GM12878 (cell line): ENCODE results near the gene CDC14A. TPM values are rescaled to one million over a fixed set of nuclear protein-coding genes. Genes with fewer than 3 reads are reported as not detected.

ENCODE experiments used
- ASH2L ChIP-seq: fragments of 300-600, 200-600 bp; sonication (generic); IDR thresholded peaks from 2 replicates; pipeline ENCODE4 v1.6.1; 2017; ENCODE audit warnings: low read depth, mild to moderate bottlenecking, borderline replicate concordance
- ATF7 ChIP-seq: fragments of 450-650 bp; IDR thresholded peaks from 2 replicates; pipeline ENCODE4 v1.6.1; 2016; ENCODE audit warnings: low read depth, mild to moderate bottlenecking
- BCLAF1 ChIP-seq: fragments of 450-650 bp; IDR thresholded peaks from 2 replicates; pipeline ENCODE4 v1.6.1; 2017; ENCODE audit warnings: antibody characterized with exemption, mild to moderate bottlenecking, moderate library complexity
- CHD1 ChIP-seq: IDR thresholded peaks from 2 replicates; pipeline ENCODE4 v1.6.1; 2012; ENCODE audit warnings: low read depth, low read length, improper control_type of control experiment
- CHD4 ChIP-seq: fragments of 200-600 bp; sonication (generic); IDR thresholded peaks from 2 replicates; pipeline ENCODE4 v1.6.1; 2016; ENCODE audit warnings: mild to moderate bottlenecking
- ETV6 ChIP-seq, 2 experiments: fragments of 450-650 bp in 1 of 2; IDR thresholded peaks in 1 of 2; conservative IDR thresholded peaks in 1 of 2; 2 replicates each; pipeline ENCODE4 v1.6.1; 2014; ENCODE audit warnings: antibody characterized with exemption in 1 of 2, borderline replicate concordance in 1 of 2, low read depth in 1 of 2, mild to moderate bottlenecking in 1 of 2, moderate library complexity in 1 of 2
- GABPA ChIP-seq: IDR thresholded peaks from 2 replicates; pipeline ENCODE4 v1.6.1; 2014; ENCODE audit warnings: antibody characterized with exemption, low read depth, mild to moderate bottlenecking, inconsistent platforms
- GATAD2B ChIP-seq: fragments of 450-650 bp; conservative IDR thresholded peaks from 2 replicates; pipeline ENCODE4 v1.6.1; 2017; ENCODE audit warnings: low read depth, mild to moderate bottlenecking, moderate library complexity
- HDAC2 ChIP-seq: fragments of 200-600 bp; sonication (generic); IDR thresholded peaks from 2 replicates; pipeline ENCODE4 v1.6.1; 2017
- JUND ChIP-seq: IDR thresholded peaks from 2 replicates; pipeline ENCODE4 v1.6.1; 2012; ENCODE audit warnings: low read depth, mild to moderate bottlenecking, low read length, improper control_type of control experiment, moderate library complexity
- LARP7 ChIP-seq: fragments of 450-650 bp; IDR thresholded peaks from 2 replicates; pipeline ENCODE4 v1.6.1; 2017; ENCODE audit warnings: mild to moderate bottlenecking
- MTA3 ChIP-seq: IDR thresholded peaks from 2 replicates; pipeline ENCODE4 v1.6.1; 2012; ENCODE audit warnings: low read length, inconsistent platforms, borderline replicate concordance
- MYB ChIP-seq: fragments of 150-350 bp; IDR thresholded peaks from 2 replicates; pipeline ENCODE4 v1.6.1; 2014; ENCODE audit warnings: mild to moderate bottlenecking, low read depth, low read length, borderline replicate concordance
- NFIC ChIP-seq: IDR thresholded peaks from 2 replicates; pipeline ENCODE4 v1.6.1; 2012; ENCODE audit warnings: low read depth, mild to moderate bottlenecking, inconsistent platforms, low read length, moderate library complexity
- NFYA ChIP-seq: IDR thresholded peaks from 2 replicates; pipeline ENCODE4 v1.6.1; 2011; ENCODE audit warnings: low read depth, mild to moderate bottlenecking, low read length, improper control_type of control experiment, borderline replicate concordance
- RB1 ChIP-seq: fragments of 450-650 bp; formaldehyde crosslinking; IDR thresholded peaks from 2 replicates; pipeline ENCODE4 v1.6.1; 2017; ENCODE audit warnings: mild to moderate bottlenecking, borderline replicate concordance
- RELA ChIP-seq: fragments of 450-650 bp; IDR thresholded peaks from 2 replicates; pipeline ENCODE4 v1.8.0; 2014; ENCODE audit warnings: borderline replicate concordance; ENCODE audit not compliant: partially characterized antibody
- SIX5 ChIP-seq: IDR thresholded peaks from 2 replicates; pipeline ENCODE4 v1.6.1; 2011; ENCODE audit warnings: mild to moderate bottlenecking, low read depth, low read length, moderate library complexity; ENCODE audit not compliant: severe bottlenecking
- SMAD1 ChIP-seq: fragments of 450-650 bp; IDR thresholded peaks from 2 replicates; pipeline ENCODE4 v1.6.1; 2018; ENCODE audit warnings: mild to moderate bottlenecking, low read depth; ENCODE audit not compliant: partially characterized antibody
- SMAD5 ChIP-seq: IDR thresholded peaks from 2 replicates; pipeline ENCODE4 v1.6.1; 2016; ENCODE audit warnings: antibody characterized with exemption, low read depth
- SMC3 ChIP-seq: IDR thresholded peaks from 2 replicates; pipeline ENCODE4 v1.6.1; 2011; ENCODE audit warnings: low read length, improper control_type of control experiment, borderline replicate concordance
- SREBF2 ChIP-seq: IDR thresholded peaks from 2 replicates; pipeline ENCODE4 v1.6.1; 2012; ENCODE audit warnings: mild to moderate bottlenecking, low read length
- SRF ChIP-seq, 2 experiments: IDR thresholded peaks; 2 replicates each; pipeline ENCODE4 v1.6.1; 2011; ENCODE audit warnings: low read depth in 2 of 2, low read length in 2 of 2, mild to moderate bottlenecking in 1 of 2, moderate library complexity in 1 of 2
- polyA plus RNA-seq, 11 experiments: library from polyadenylated mRNA; depleted of rRNA in 4 of 11; unstranded in 6 of 11; stranded (reverse) in 5 of 11; fragments of >200 nt; fragmentation: Nextera tagmentation in 4 of 11; fragmentation: Illumina TruSeq in 1 of 11; extraction: Ambion mirVana in 4 of 11; extraction: Trizol in 1 of 11; gene quantifications; 1 replicate in 1 of 11; 2 replicates in 10 of 11; pipeline versions ENCODE4 v1.2.1 to v1.2.3, GENCODE V29; 2011 to 2016; ENCODE audit warnings: inconsistent platforms in 2 of 11, missing spikeins in 2 of 11, low read depth in 1 of 11
- total RNA-seq, 4 experiments: library from RNA; depleted of rRNA in 3 of 4; stranded (reverse); fragments of >200 nt in 3 of 4; fragmentation: Illumina TruSeq in 1 of 4; extraction: Trizol in 1 of 4; gene quantifications; 2 replicates each; pipeline versions ENCODE4 v1.2.1 to v1.2.3, GENCODE V29; 2013 to 2021
- TF ChIP-seq, protein P1 (sequence below): IDR thresholded peaks from 2 replicates; pipeline ENCODE4 v1.6.1; 2012; ENCODE audit warnings: mild to moderate bottlenecking, low read depth, low read length
- TF ChIP-seq, protein P2 (sequence below): IDR thresholded peaks from 2 replicates; pipeline ENCODE4 v1.6.1; 2011; ENCODE audit warnings: mild to moderate bottlenecking, low read depth, low read length, moderate library complexity; ENCODE audit not compliant: insufficient replicate concordance
- TF ChIP-seq, protein P3 (sequence below): IDR thresholded peaks from 2 replicates; pipeline ENCODE4 v1.6.1; 2012; ENCODE audit warnings: low read depth, low read length, improper control_type of control experiment

CDC14A gene
- total and polyA plus RNA-seq, 10 of the 15 experiments (the other 5 are each of a cell fraction or from before 2014, with no cell fraction given), result 1.5 to 7.1 (median 5.5) TPM

DNA sequence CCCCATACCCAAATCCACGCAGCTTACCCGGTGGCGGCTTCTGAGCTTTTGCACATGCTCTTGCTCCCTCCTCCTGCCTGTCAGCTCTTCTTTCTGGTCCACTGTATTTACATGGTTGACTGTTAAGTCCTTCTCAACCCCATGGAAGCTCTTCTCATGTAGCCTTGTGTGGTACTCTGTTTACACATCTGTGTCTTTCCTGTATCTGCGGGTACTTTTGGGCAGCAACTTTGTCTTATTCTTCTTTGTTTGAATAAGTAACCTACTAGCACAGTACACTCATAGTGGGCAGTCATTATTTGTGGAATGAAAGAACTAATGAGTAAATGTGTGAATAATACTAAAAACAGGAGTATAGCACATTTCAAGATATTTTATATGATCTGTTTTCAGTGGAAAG is 97.2 kb downstream of the CDC14A start (continued):
- TF ChIP-seq BCLAF1 (no peak), MTA3 (no peak), NFYA (no peak), ATF7 (no peak), RELA (no peak), GATAD2B (no peak), SMC3 (no peak), MYB (no peak), GABPA (0 out of 2 replicates have a peak, but pooled peaks have one; percentile 41), CHD1 (no peak), SREBF2 (no peak), SMAD5 (no peak), ETV6 (conservative IDR thresholded peaks at IDR 0.05 in 1 of 2, IDR thresholded peaks at IDR 0.05 in 1 of 2; ENCODE audit: borderline replicate concordance in 1 of 2, low read depth in 1 of 2) (no peak; a peak in 1 of 4 replicates), HDAC2 (no peak), SMAD1 (no peak), JUND (no peak), NFIC (peak; percentile 75; the same call in 1 of the 2 replicates), LARP7 (no peak), ASH2L (no peak), SRF (IDR thresholded peaks at IDR 0.05; ENCODE audit: low read depth in 2 of 2, low read length in 2 of 2) (no peak), SIX5 (no peak), CHD4 (no peak), RB1 (no peak)
- TF ChIP-seq, protein P1, sequence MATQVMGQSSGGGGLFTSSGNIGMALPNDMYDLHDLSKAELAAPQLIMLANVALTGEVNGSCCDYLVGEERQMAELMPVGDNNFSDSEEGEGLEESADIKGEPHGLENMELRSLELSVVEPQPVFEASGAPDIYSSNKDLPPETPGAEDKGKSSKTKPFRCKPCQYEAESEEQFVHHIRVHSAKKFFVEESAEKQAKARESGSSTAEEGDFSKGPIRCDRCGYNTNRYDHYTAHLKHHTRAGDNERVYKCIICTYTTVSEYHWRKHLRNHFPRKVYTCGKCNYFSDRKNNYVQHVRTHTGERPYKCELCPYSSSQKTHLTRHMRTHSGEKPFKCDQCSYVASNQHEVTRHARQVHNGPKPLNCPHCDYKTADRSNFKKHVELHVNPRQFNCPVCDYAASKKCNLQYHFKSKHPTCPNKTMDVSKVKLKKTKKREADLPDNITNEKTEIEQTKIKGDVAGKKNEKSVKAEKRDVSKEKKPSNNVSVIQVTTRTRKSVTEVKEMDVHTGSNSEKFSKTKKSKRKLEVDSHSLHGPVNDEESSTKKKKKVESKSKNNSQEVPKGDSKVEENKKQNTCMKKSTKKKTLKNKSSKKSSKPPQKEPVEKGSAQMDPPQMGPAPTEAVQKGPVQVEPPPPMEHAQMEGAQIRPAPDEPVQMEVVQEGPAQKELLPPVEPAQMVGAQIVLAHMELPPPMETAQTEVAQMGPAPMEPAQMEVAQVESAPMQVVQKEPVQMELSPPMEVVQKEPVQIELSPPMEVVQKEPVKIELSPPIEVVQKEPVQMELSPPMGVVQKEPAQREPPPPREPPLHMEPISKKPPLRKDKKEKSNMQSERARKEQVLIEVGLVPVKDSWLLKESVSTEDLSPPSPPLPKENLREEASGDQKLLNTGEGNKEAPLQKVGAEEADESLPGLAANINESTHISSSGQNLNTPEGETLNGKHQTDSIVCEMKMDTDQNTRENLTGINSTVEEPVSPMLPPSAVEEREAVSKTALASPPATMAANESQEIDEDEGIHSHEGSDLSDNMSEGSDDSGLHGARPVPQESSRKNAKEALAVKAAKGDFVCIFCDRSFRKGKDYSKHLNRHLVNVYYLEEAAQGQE, result no peak
- TF ChIP-seq, protein P2, sequence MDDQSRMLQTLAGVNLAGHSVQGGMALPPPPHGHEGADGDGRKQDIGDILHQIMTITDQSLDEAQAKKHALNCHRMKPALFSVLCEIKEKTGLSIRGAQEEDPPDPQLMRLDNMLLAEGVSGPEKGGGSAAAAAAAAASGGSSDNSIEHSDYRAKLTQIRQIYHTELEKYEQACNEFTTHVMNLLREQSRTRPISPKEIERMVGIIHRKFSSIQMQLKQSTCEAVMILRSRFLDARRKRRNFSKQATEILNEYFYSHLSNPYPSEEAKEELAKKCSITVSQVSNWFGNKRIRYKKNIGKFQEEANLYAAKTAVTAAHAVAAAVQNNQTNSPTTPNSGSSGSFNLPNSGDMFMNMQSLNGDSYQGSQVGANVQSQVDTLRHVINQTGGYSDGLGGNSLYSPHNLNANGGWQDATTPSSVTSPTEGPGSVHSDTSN, result no peak
- TF ChIP-seq, protein P3, sequence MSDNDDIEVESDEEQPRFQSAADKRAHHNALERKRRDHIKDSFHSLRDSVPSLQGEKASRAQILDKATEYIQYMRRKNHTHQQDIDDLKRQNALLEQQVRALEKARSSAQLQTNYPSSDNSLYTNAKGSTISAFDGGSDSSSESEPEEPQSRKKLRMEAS, result no peak
